Umbilical cord (tissue), 2 donors: Measurements from ENCODE around the gene IGFL3. TPM values are rescaled to one million over a fixed set of nuclear protein-coding genes. Genes with fewer than 3 reads are reported as not detected.
"Not testable (repeated sequence)": the region's sequence is repeated elsewhere in the genome, so short reads cannot be mapped to it uniquely, and the experiment has no call there.

ENCODE experiments used
- DNase-seq: peaks from one replicate; pipeline ENCODE4 v3.0.0-alpha.2; 2015; ENCODE audit warnings: low spot score
- total RNA-seq: library from RNA; depleted of rRNA; stranded (reverse); fragments of >200 nt; gene quantifications from one replicate; pipeline ENCODE4 v1.2.3, GENCODE V29; 2014; ENCODE audit warnings: low replicate concordance; ENCODE audit not compliant: insufficient read depth

Gene IGFL3
- total RNA-seq, 1 donor from 2014 or later, result not detected

- no peak for DNase-seq
These were observed 959 bp upstream of the IGFL3 start for GRCh38 chr19:46125447-46125846.

GRCh38 chr19:46118136-46118535 lies 6.4 kb downstream of the IGFL3 start:
- DNase-seq, result peak; percentile 18

GRCh38 chr19:46116121-46116520 lies 8.4 kb downstream of the IGFL3 start:
- no peak for DNase-seq

GRCh38 chr19:46115396-46116106 lies 8.9 kb downstream of the IGFL3 start:
- DNase-seq, result peak; percentile 20

- DNase-seq, result no peak
These were observed 10.8 kb downstream of the IGFL3 start for GRCh38 chr19:46113726-46114125.

GRCh38 chr19:46112527-46112926 lies 12.0 kb downstream of the IGFL3 start:
- DNase-seq, result no peak

- no peak for DNase-seq
These were observed 13.1 kb downstream of the IGFL3 start for GRCh38 chr19:46111376-46111775.

GRCh38 chr19:46109876-46110275 lies 14.6 kb downstream of the IGFL3 start:
- DNase-seq, result peak; percentile 46

GRCh38 chr19:46107371-46107770 lies 17.1 kb downstream of the IGFL3 start:
- DNase-seq, result no peak

- not testable (repeated sequence) for DNase-seq
These were observed 22.2 kb downstream of the IGFL3 start for GRCh38 chr19:46102333-46102732.

GRCh38 chr19:46101293-46101692 lies 23.2 kb downstream of the IGFL3 start:
- no peak for DNase-seq

GRCh38 chr19:46100344-46100743 lies 24.1 kb downstream of the IGFL3 start:
- DNase-seq, result no peak

GRCh38 chr19:46090444-46090843 lies 34.0 kb downstream of the IGFL3 start:
- DNase-seq, result no peak

- no peak for DNase-seq
These were observed 35.1 kb downstream of the IGFL3 start for GRCh38 chr19:46089432-46089831.

- DNase-seq, result no peak
These were observed 36.4 kb downstream of the IGFL3 start for GRCh38 chr19:46088101-46088500.

GRCh38 chr19:46085888-46086287 lies 38.6 kb downstream of the IGFL3 start:
- DNase-seq, result no peak

GRCh38 chr19:46082728-46083050 lies 41.8 kb downstream of the IGFL3 start:
- no peak for DNase-seq

GRCh38 chr19:46081928-46082727 lies 42.4 kb downstream of the IGFL3 start:
- peak; percentile 56 for DNase-seq

GRCh38 chr19:46080561-46080960 lies 43.9 kb downstream of the IGFL3 start:
- DNase-seq, result no peak

GRCh38 chr19:46079576-46079975 lies 44.9 kb downstream of the IGFL3 start:
- no peak for DNase-seq

- DNase-seq, result peak; percentile 80
These were observed 45.7 kb downstream of the IGFL3 start for GRCh38 chr19:46078573-46079332.

- DNase-seq, result no peak
These were observed 46.7 kb downstream of the IGFL3 start for GRCh38 chr19:46077815-46078167.
